Ishikawa (cell line): ENCODE measurements around the gene KLHL34.

Experiments
- CEBPB ChIP-seq: IDR thresholded peaks from 2 replicates; pipeline ENCODE4 v1.6.1; 2012
- EGR1 ChIP-seq: IDR thresholded peaks from 2 replicates; pipeline ENCODE4 v1.6.1; 2012
- EP300 ChIP-seq: IDR thresholded peaks from 2 replicates; pipeline ENCODE4 v1.6.1; 2012; ENCODE audit warnings: borderline replicate concordance
- RAD21 ChIP-seq: IDR thresholded peaks from 2 replicates; pipeline ENCODE4 v1.6.1; 2012; ENCODE audit warnings: low read depth
- REST ChIP-seq: IDR thresholded peaks from 2 replicates; pipeline ENCODE4 v1.6.1; 2012; ENCODE audit warnings: low read depth, mild to moderate bottlenecking
- TAF1 ChIP-seq: IDR thresholded peaks from 2 replicates; pipeline ENCODE4 v1.6.1; 2012; ENCODE audit warnings: low read depth, mild to moderate bottlenecking
- TEAD4 ChIP-seq: IDR thresholded peaks from 2 replicates; pipeline ENCODE4 v1.6.1; 2012
- YY1 ChIP-seq: IDR thresholded peaks from 2 replicates; pipeline ENCODE4 v1.6.1; 2012; ENCODE audit warnings: low read depth
- TF ChIP-seq, protein P1 (sequence below): IDR thresholded peaks from 2 replicates; pipeline ENCODE4 v1.6.1; 2012
- TF ChIP-seq, protein P2 (sequence below): IDR thresholded peaks from 2 replicates; pipeline ENCODE4 v1.6.1; 2012

DNA sequence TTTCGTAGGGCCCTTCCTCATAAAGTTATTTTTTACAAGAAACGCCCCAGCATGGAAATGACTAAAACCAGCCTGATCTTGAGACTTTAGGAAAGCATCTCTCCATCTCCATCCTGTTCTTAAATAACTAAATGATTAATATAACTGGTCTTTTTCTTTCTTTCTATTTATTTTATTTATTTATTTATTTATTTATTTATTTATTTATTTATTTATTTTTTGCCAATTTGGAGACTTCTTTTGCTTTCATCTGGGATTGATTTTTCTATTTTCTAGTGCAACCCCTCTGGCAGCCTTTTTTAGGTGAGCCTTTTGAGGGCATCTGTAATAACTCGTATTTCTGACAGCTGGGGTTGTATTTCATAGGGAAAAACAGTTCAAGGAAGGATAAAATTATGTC, 1.2 kb upstream of the KLHL34 start:
- TF ChIP-seq YY1 (no peak), TAF1 (no peak), RAD21 (no peak), EP300 (no peak), CEBPB (no peak), REST (no peak), EGR1 (no peak), TEAD4 (no peak)
- TF ChIP-seq, protein P1, sequence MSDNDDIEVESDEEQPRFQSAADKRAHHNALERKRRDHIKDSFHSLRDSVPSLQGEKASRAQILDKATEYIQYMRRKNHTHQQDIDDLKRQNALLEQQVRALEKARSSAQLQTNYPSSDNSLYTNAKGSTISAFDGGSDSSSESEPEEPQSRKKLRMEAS: no peak
- TF ChIP-seq, protein P2, sequence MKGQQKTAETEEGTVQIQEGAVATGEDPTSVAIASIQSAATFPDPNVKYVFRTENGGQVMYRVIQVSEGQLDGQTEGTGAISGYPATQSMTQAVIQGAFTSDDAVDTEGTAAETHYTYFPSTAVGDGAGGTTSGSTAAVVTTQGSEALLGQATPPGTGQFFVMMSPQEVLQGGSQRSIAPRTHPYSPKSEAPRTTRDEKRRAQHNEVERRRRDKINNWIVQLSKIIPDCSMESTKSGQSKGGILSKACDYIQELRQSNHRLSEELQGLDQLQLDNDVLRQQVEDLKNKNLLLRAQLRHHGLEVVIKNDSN: no peak
